BLaER1 (cell line): ENCODE results near the gene UBE2F.

Experiments used
- H3K27ac ChIP-seq: shearing (Covaris generic); formaldehyde crosslinking; 2 replicates; pipeline ENCODE4 v1.8.1; 2022
- H3K27me3 ChIP-seq: shearing (Covaris generic); formaldehyde crosslinking; 2 replicates; pipeline ENCODE4 v1.8.1; 2022
- H3K36me3 ChIP-seq: shearing (Covaris generic); formaldehyde crosslinking; 2 replicates; pipeline ENCODE4 v1.8.1; 2022
- H3K4me1 ChIP-seq: shearing (Covaris generic); formaldehyde crosslinking; 2 replicates; pipeline ENCODE4 v1.8.1; 2022
- H3K4me2 ChIP-seq: shearing (Covaris generic); formaldehyde crosslinking; 2 replicates; pipeline ENCODE4 v1.8.1; 2022
- H3K4me3 ChIP-seq: shearing (Covaris generic); formaldehyde crosslinking; 2 replicates; pipeline ENCODE4 v1.8.1; 2022
- H3K9ac ChIP-seq: shearing (Covaris generic); formaldehyde crosslinking; 2 replicates; pipeline ENCODE4 v1.8.1; 2022
- H3K9me3 ChIP-seq: shearing (Covaris generic); formaldehyde crosslinking; 2 replicates; pipeline ENCODE4 v1.8.1; 2022
- H4K20me1 ChIP-seq: shearing (Covaris generic); formaldehyde crosslinking; 2 replicates; pipeline ENCODE4 v1.8.1; 2022
- Cebpa-rat ChIP-seq: shearing (Covaris generic); IDR thresholded peaks from 2 replicates; pipeline ENCODE4 v1.8.1; 2022

Gene UBE2F

DNA sequence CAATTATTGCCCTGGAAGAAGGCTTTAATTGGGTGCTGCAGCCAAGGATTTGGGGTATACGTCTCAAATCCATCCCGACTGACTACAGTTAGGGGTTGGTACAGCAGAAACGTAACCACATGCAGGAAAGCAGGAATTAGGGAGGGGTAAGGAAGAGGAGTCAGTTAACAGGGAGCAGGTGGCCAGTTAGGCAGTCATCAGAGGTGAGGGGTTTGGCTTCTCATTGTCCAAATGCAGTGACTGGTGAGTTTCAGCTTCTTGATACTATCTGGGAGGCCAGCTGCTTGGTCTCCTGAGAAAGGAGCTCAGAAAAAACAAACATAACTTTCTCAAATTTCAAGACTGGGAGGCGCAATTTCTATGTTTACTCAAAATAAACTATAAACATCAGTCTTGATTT is 38.8 kb upstream of the UBE2F start:
- peaks cover 14% of the 10 kb centered on the region for H3K4me1 ChIP-seq
- H4K20me1 ChIP-seq, result no peaks in the 10 kb centered on the region
- no peak overlapping the region for H3K9ac ChIP-seq
- no peak for TF ChIP-seq Cebpa-rat
- H3K27me3 ChIP-seq, result no peaks in the 10 kb centered on the region
- no peak overlapping the region for H3K4me3 ChIP-seq
- no peak overlapping the region for H3K4me2 ChIP-seq
- H3K9me3 ChIP-seq, result peaks cover 37% of the 10 kb centered on the region
- H3K36me3 ChIP-seq, result no peaks in the 10 kb centered on the region
- no peak overlapping the region for H3K27ac ChIP-seq

DNA sequence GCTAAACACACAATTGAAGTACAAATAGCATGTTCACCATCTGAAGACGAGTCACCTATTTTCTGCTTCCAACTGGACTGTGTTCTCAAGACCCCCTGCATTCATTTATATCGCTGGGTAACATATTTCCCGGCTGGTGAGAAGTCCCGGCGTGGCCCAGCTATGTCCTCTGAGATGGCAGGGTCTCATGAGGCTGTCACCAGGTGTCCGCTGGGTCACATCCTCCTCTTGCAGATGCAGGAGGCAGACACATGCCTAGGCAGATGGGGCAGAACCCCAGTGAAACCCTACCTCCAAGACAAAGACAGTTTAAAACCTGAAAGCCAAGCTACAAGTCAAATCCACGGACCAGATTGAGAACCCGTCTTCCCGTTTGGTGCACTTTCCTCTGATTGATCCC is 36.8 kb upstream of the UBE2F start:
- Histone ChIP-seq H3K4me3 (no peak overlapping the region), H3K9ac (no peak overlapping the region), H3K27me3 (no peaks in the 10 kb centered on the region), H3K4me1 (peaks cover 9% of the 10 kb centered on the region), H3K27ac (no peak overlapping the region), H3K36me3 (no peaks in the 10 kb centered on the region), H3K4me2 (no peak overlapping the region), H4K20me1 (no peaks in the 10 kb centered on the region), H3K9me3 (peaks cover 37% of the 10 kb centered on the region)
- no peak for TF ChIP-seq Cebpa-rat

- no peak overlapping the region for H3K4me2 ChIP-seq
- H3K27me3 ChIP-seq, result no peaks in the 10 kb centered on the region
- no peaks in the 10 kb centered on the region for H4K20me1 ChIP-seq
- H3K4me1 ChIP-seq, result peaks cover 20% of the 10 kb centered on the region
- no peak for TF ChIP-seq Cebpa-rat
- no peak overlapping the region for H3K4me3 ChIP-seq
- H3K27ac ChIP-seq, result no peak overlapping the region
- no peaks in the 10 kb centered on the region for H3K36me3 ChIP-seq
- H3K9me3 ChIP-seq, result peaks cover 37% of the 10 kb centered on the region
- no peak overlapping the region for H3K9ac ChIP-seq
Measured at GRCh38 chr2:237931205-237931721, 35.6 kb upstream of the UBE2F start.

GRCh38 chr2:237932731-237933131 is 34.1 kb upstream of the UBE2F start:
- H3K4me3 ChIP-seq, result no peak overlapping the region
- H3K4me2 ChIP-seq, result no peak overlapping the region
- no peak overlapping the region for H3K27ac ChIP-seq
- H3K27me3 ChIP-seq, result no peaks in the 10 kb centered on the region
- no peaks in the 10 kb centered on the region for H4K20me1 ChIP-seq
- peaks cover 35% of the 10 kb centered on the region for H3K9me3 ChIP-seq
- no peaks in the 10 kb centered on the region for H3K36me3 ChIP-seq
- no peak for TF ChIP-seq Cebpa-rat
- H3K9ac ChIP-seq, result no peak overlapping the region
- H3K4me1 ChIP-seq, result peaks cover 18% of the 10 kb centered on the region

- Histone ChIP-seq H3K4me3 (no peak overlapping the region), H3K27ac (no peak overlapping the region), H3K4me2 (no peak overlapping the region), H3K27me3 (no peaks in the 10 kb centered on the region), H3K36me3 (no peaks in the 10 kb centered on the region), H3K9me3 (peaks cover 22% of the 10 kb centered on the region), H3K9ac (no peak overlapping the region), H4K20me1 (no peaks in the 10 kb centered on the region), H3K4me1 (peaks cover 18% of the 10 kb centered on the region)
- TF ChIP-seq Cebpa-rat, result no peak
Measured at GRCh38 chr2:237934186-237934585, 32.6 kb upstream of the UBE2F start.

- H3K27me3 ChIP-seq, result no peaks in the 10 kb centered on the region
Measured at GRCh38 chr2:237935740-237936452, 30.9 kb upstream of the UBE2F start.

DNA sequence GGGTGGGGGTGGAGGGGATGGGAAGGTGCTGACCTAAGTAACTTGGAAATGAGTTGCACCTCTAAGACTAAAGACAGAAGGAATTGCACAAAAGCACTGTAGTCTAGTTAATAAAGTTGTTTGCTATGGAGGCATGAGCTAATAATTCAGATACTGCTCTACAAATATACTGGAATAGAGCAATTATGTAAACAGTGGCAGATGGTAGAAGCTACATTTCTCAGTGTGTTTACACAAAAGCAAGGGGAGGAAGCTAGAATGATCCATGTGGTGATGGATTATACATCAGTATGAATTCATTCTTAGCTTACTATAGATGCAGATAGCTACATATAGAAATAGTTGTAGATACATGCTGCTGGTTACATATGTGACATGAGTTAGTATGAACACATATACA is 27.6 kb upstream of the UBE2F start:
- Histone ChIP-seq H3K9ac (no peak overlapping the region), H3K4me3 (no peak overlapping the region), H3K4me1 (peaks cover 41% of the 10 kb centered on the region), H3K27me3 (no peaks in the 10 kb centered on the region), H3K36me3 (peaks cover 6% of the 10 kb centered on the region; the same call in 1 of the 2 replicates), H3K27ac (no peak overlapping the region), H3K9me3 (peaks cover 18% of the 10 kb centered on the region), H4K20me1 (no peaks in the 10 kb centered on the region), H3K4me2 (no peak overlapping the region)
- TF ChIP-seq Cebpa-rat, result no peak

More at GRCh38 chr2:237935740-237936452, 30.9 kb upstream of the UBE2F start:
- Histone ChIP-seq H3K4me3 (no peak overlapping the region), H3K4me1 (peaks cover 18% of the 10 kb centered on the region), H3K27ac (no peak overlapping the region), H3K4me2 (peak overlapping the region; percentile 58), H3K9ac (no peak overlapping the region), H3K9me3 (peaks cover 4% of the 10 kb centered on the region), H4K20me1 (no peaks in the 10 kb centered on the region), H3K36me3 (no peaks in the 10 kb centered on the region)
- no peak for TF ChIP-seq Cebpa-rat

DNA sequence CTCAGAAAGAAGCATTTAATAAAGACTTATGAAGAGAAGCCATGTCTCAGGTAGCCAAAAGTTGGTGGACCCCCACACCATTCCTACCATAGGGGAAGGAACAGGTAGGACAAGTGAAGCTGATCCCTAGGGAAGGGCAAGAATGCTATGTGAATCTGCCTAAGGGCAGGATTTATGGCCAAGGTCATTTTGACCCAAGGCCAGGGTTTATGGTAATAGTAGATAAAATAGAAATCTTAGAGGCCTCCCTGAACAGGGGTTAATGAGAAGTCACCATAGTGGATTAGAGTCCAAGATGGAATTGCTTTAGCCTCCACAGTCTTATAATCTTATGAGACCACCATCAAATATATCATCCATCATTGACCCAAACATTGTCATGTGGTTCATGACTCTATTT is 26.0 kb upstream of the UBE2F start:
- Histone ChIP-seq H3K9me3 (peaks cover 34% of the 10 kb centered on the region), H3K27me3 (no peaks in the 10 kb centered on the region), H3K36me3 (peaks cover 19% of the 10 kb centered on the region), H3K27ac (no peak overlapping the region), H3K4me2 (no peak overlapping the region), H4K20me1 (no peaks in the 10 kb centered on the region), H3K4me1 (peaks cover 26% of the 10 kb centered on the region), H3K9ac (no peak overlapping the region), H3K4me3 (no peak overlapping the region)
- no peak for TF ChIP-seq Cebpa-rat

- H3K4me3 ChIP-seq, result no peak overlapping the region
- no peak overlapping the region for H3K9ac ChIP-seq
- no peak overlapping the region for H3K27ac ChIP-seq
- H4K20me1 ChIP-seq, result no peaks in the 10 kb centered on the region
- peaks cover 19% of the 10 kb centered on the region for H3K36me3 ChIP-seq
- peaks cover 37% of the 10 kb centered on the region for H3K9me3 ChIP-seq
- no peak for TF ChIP-seq Cebpa-rat
- H3K27me3 ChIP-seq, result no peaks in the 10 kb centered on the region
- H3K4me2 ChIP-seq, result no peak overlapping the region
- peaks cover 23% of the 10 kb centered on the region for H3K4me1 ChIP-seq
Measured at GRCh38 chr2:237941239-237941638, 25.6 kb upstream of the UBE2F start.

DNA sequence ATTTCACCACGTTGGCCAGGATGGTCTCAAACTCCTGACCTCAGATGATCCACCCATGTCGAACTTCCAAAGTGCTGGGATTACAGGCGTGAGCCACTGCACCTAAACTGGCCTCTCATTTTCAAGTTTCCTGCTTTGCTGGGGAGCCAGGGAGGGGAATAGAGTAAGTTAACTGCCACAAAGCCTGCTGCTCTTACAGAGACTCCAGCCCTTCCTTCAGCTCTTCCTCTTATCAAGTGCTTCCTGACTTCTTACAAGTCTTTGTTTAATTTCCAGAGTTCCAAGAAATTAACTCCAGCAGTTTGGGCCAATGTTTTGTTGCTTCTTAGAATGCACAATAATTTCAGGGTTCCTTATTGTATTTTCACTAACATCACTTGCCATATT is 24.3 kb upstream of the UBE2F start:
- Histone ChIP-seq H3K9me3 (peaks cover 40% of the 10 kb centered on the region), H3K4me3 (no peak overlapping the region), H3K27me3 (no peaks in the 10 kb centered on the region), H3K27ac (no peak overlapping the region), H3K9ac (no peak overlapping the region), H3K36me3 (peaks cover 19% of the 10 kb centered on the region), H3K4me2 (peak overlapping the region; percentile 52), H3K4me1 (peaks cover 23% of the 10 kb centered on the region), H4K20me1 (no peaks in the 10 kb centered on the region)
- TF ChIP-seq Cebpa-rat, result no peak
